Hepatocyte (in vitro differentiated cells): ENCODE measurements around the gene NYNRIN. TPM values are rescaled to one million over a fixed set of nuclear protein-coding genes. Genes with fewer than 3 reads are reported as not detected.

Experiments
- DNase-seq: peaks from one replicate; pipeline ENCODE4 v3.0.0-alpha.2; 2016; ENCODE audit warnings: low spot score
- H2AFZ ChIP-seq: fragments of 200-600 bp; sonication (generic); 2 replicates; pipeline ENCODE4 v1.6.0; 2016; ENCODE audit warnings: antibody characterized with exemption, mild to moderate bottlenecking
- H3K27ac ChIP-seq: fragments of 200-600 bp; sonication (generic); 2 replicates; pipeline ENCODE4 v1.5.1; 2016; ENCODE audit warnings: mild to moderate bottlenecking
- H3K27me3 ChIP-seq: fragments of 200-600 bp; sonication (generic); 2 replicates; pipeline ENCODE4 v1.6.1; 2016
- H3K36me3 ChIP-seq: fragments of 200-600 bp; sonication (generic); replicated peaks from 2 replicates; pipeline ENCODE4 v1.5.1; 2016; ENCODE audit warnings: low read depth; ENCODE audit not compliant: insufficient read depth
- H3K4me1 ChIP-seq: fragments of 200-600 bp; sonication (generic); 2 replicates; pipeline ENCODE4 v1.5.1; 2016; ENCODE audit warnings: mild to moderate bottlenecking, moderate library complexity; ENCODE audit not compliant: insufficient read depth
- H3K4me2 ChIP-seq: fragments of 200-600 bp; sonication (generic); 2 replicates; pipeline ENCODE4 v1.6.0; 2016
- H3K4me3 ChIP-seq: fragments of 200-600 bp; sonication (generic); 2 replicates; pipeline ENCODE4 v1.5.1; 2016; ENCODE audit warnings: mild to moderate bottlenecking
- H3K79me2 ChIP-seq: fragments of 200-600 bp; sonication (generic); 2 replicates; pipeline ENCODE4 v1.6.0; 2017; ENCODE audit warnings: mild to moderate bottlenecking
- H3K9me2 ChIP-seq: fragments of 200-600 bp; sonication (generic); replicated peaks from 2 replicates; pipeline ENCODE4 v1.6.0; 2017; ENCODE audit warnings: mild to moderate bottlenecking; ENCODE audit not compliant: insufficient read depth
- H3K9me3 ChIP-seq: fragments of 200-600 bp; sonication (generic); 2 replicates; pipeline ENCODE4 v1.5.1; 2016; ENCODE audit warnings: low read depth, mild to moderate bottlenecking
- H4K20me1 ChIP-seq: fragments of 200-600 bp; sonication (generic); 2 replicates; pipeline ENCODE4 v1.6.0; 2016; ENCODE audit warnings: mild to moderate bottlenecking; ENCODE audit not compliant: insufficient read depth, poor library complexity, severe bottlenecking
- CTCF ChIP-seq: fragments of 200-600 bp; sonication (generic); IDR thresholded peaks from 2 replicates; pipeline ENCODE4 v1.5.1; 2016; ENCODE audit warnings: antibody characterized with exemption, mild to moderate bottlenecking; ENCODE audit not compliant: poor library complexity
- EZH2 ChIP-seq: fragments of 200-600 bp; sonication (generic); IDR thresholded peaks from 2 replicates; pipeline ENCODE4 v1.6.1; 2016; ENCODE audit warnings: antibody characterized with exemption, mild to moderate bottlenecking, borderline replicate concordance
- EZH2phosphoT487 ChIP-seq: fragments of 200-600 bp; sonication (generic); IDR thresholded peaks from one replicate; pipeline ENCODE4 v1.6.1; 2018; ENCODE audit warnings: antibody characterized with exemption, mild to moderate bottlenecking, low read depth, moderate library complexity; ENCODE audit not compliant: unreplicated experiment, severe bottlenecking
- WGBS: methylation state at CpG from one replicate; pipeline ENCODE4 v1.1.6; 2016; ENCODE audit warnings: low lambda C conversion rate; ENCODE audit errors: missing lambda C conversion rate; 5-methylcytosine and 5-hydroxymethylcytosine counted together
- polyA plus RNA-seq: library from polyadenylated mRNA; unstranded; fragments of >200 nt; fragmentation: Nextera tagmentation; extraction: Ambion mirVana; gene quantifications from 2 replicates; pipeline ENCODE4 v1.2.1, GENCODE V29; 2016
- small RNA-seq: library from RNA; depleted of rRNA; stranded (forward); fragments of <200 nt; gene quantifications from one replicate; pipeline ENCODE3, GENCODE V24; 2014
- total RNA-seq: library from RNA; depleted of rRNA; stranded (reverse); fragments of >200 nt; gene quantifications from 2 replicates; pipeline ENCODE4 v1.2.3, GENCODE V29; 2014

NYNRIN gene
- total and polyA plus RNA-seq, 2 experiments from 2014 or later, result 34.5 to 56.5 TPM

GRCh38 chr14:24465805-24466204 lies 67.0 kb downstream of the NYNRIN start:
- no peaks in the 10 kb centered on the region for H4K20me1 ChIP-seq
- TF ChIP-seq CTCF (no peak), EZH2 (no peak), EZH2phosphoT487 (no peak)
- H2AFZ ChIP-seq, result no peak overlapping the region
- H3K4me2 ChIP-seq, result no peak overlapping the region
- no peaks in the 10 kb centered on the region for H3K36me3 ChIP-seq
- DNase-seq, result no peak
- no peaks in the 10 kb centered on the region for H3K79me2 ChIP-seq
- H3K4me1 ChIP-seq, result no peaks in the 10 kb centered on the region
- no peaks in the 10 kb centered on the region for H3K9me2 ChIP-seq
- no peaks in the 10 kb centered on the region for H3K27me3 ChIP-seq
- H3K4me3 ChIP-seq, result no peak overlapping the region
- no peaks in the 10 kb centered on the region for H3K9me3 ChIP-seq
- 94% methylated on average over 3 of the region's 3 CpGs for WGBS
- H3K27ac ChIP-seq, result no peak overlapping the region

Small RNA genes lying within 50 kb of the gene (small RNA-seq; reads per million reads assigned to genes)
- gene RF00026, result not detected

Other genes starting within 250 kb of the NYNRIN start
- gene IRF9, start 237.7 kb upstream of the NYNRIN start, total RNA-seq, result 33.7 and 42.7 TPM in 2 replicates
- 66.9 and 79.5 TPM in 2 replicates for gene IRF9, start 237.7 kb upstream of the NYNRIN start, polyA plus RNA-seq
- 28.5 and 44.8 TPM in 2 replicates for gene REC8, start 226.9 kb upstream of the NYNRIN start, total RNA-seq
- 170 and 193 TPM in 2 replicates for gene REC8, start 226.9 kb upstream of the NYNRIN start, polyA plus RNA-seq
- gene IPO4, start 210.2 kb upstream of the NYNRIN start, total RNA-seq, result 18.7 and 19.5 TPM in 2 replicates
- 19.0 and 26.4 TPM in 2 replicates for gene IPO4, start 210.2 kb upstream of the NYNRIN start, polyA plus RNA-seq
- 68.1 and 75.4 TPM in 2 replicates for gene TM9SF1, start 203.6 kb upstream of the NYNRIN start, total RNA-seq
- 84.0 and 86.1 TPM in 2 replicates for gene TM9SF1, start 203.6 kb upstream of the NYNRIN start, polyA plus RNA-seq
- 0.84 TPM in 1 of 2 replicates, not detected in the other for gene TSSK4, start 193.3 kb upstream of the NYNRIN start, total RNA-seq
- gene TSSK4, start 193.3 kb upstream of the NYNRIN start, polyA plus RNA-seq, result 0.74 and 1.4 TPM in 2 replicates
- gene CHMP4A, start 185.5 kb upstream of the NYNRIN start, total RNA-seq, result 25.6 and 40.8 TPM in 2 replicates
- gene CHMP4A, start 185.5 kb upstream of the NYNRIN start, polyA plus RNA-seq, result 73.6 and 106 TPM in 2 replicates
- 8.0 and 12.2 TPM in 2 replicates for gene MDP1, start 182.9 kb upstream of the NYNRIN start, total RNA-seq
- 16.1 and 20.9 TPM in 2 replicates for gene MDP1, start 182.9 kb upstream of the NYNRIN start, polyA plus RNA-seq
- 158 and 162 TPM in 2 replicates for gene NEDD8, start 166.6 kb upstream of the NYNRIN start, total RNA-seq
- 326 TPM in 2 replicates for gene NEDD8, start 166.6 kb upstream of the NYNRIN start, polyA plus RNA-seq
- 70.2 and 83.4 TPM in 2 replicates for gene GMPR2, start 166.1 kb upstream of the NYNRIN start, total RNA-seq
- gene GMPR2, start 166.1 kb upstream of the NYNRIN start, polyA plus RNA-seq, result 62.4 and 69.6 TPM in 2 replicates
- 34.0 and 36.5 TPM in 2 replicates for gene TINF2, start 156.4 kb upstream of the NYNRIN start, total RNA-seq
- 39.6 and 42.5 TPM in 2 replicates for gene TINF2, start 156.4 kb upstream of the NYNRIN start, polyA plus RNA-seq
- gene TGM1, start 135.8 kb upstream of the NYNRIN start, total RNA-seq, result 0.33 and 0.56 TPM in 2 replicates
- gene TGM1, start 135.8 kb upstream of the NYNRIN start, polyA plus RNA-seq, result 1.5 and 1.9 TPM in 2 replicates
- 13.0 and 18.2 TPM in 2 replicates for gene RABGGTA, start 127.4 kb upstream of the NYNRIN start, total RNA-seq
- 36.0 and 52.1 TPM in 2 replicates for gene RABGGTA, start 127.4 kb upstream of the NYNRIN start, polyA plus RNA-seq
- gene DHRS1, start 99.2 kb upstream of the NYNRIN start, total RNA-seq, result 23.0 and 29.9 TPM in 2 replicates
- gene DHRS1, start 99.2 kb upstream of the NYNRIN start, polyA plus RNA-seq, result 39.5 and 55.9 TPM in 2 replicates
- gene NOP9, start 99.2 kb upstream of the NYNRIN start, total RNA-seq, result 12.5 and 13.2 TPM in 2 replicates
- 2.4 and 3.7 TPM in 2 replicates for gene NOP9, start 99.2 kb upstream of the NYNRIN start, polyA plus RNA-seq
- gene CIDEB, start 91.0 kb upstream of the NYNRIN start, total RNA-seq, result 43.0 and 56.9 TPM in 2 replicates
- gene CIDEB, start 91.0 kb upstream of the NYNRIN start, polyA plus RNA-seq, result 46.3 and 59.9 TPM in 2 replicates
- 3.3 and 3.6 TPM in 2 replicates for gene LTB4R2, start 88.9 kb upstream of the NYNRIN start, total RNA-seq
- gene LTB4R2, start 88.9 kb upstream of the NYNRIN start, polyA plus RNA-seq, result 0.56 and 0.92 TPM in 2 replicates
- gene LTB4R, start 87.5 kb upstream of the NYNRIN start, total RNA-seq, result 4.2 and 5.1 TPM in 2 replicates
- 3.6 and 6.2 TPM in 2 replicates for gene LTB4R, start 87.5 kb upstream of the NYNRIN start, polyA plus RNA-seq
- 0.63 and 1.4 TPM in 2 replicates for gene ADCY4, start 63.9 kb upstream of the NYNRIN start, total RNA-seq
- gene ADCY4, start 63.9 kb upstream of the NYNRIN start, polyA plus RNA-seq, result 1.3 and 4.1 TPM in 2 replicates
- gene RIPK3, start 59.0 kb upstream of the NYNRIN start, total RNA-seq, result 4.8 and 9.1 TPM in 2 replicates
- 7.0 and 7.4 TPM in 2 replicates for gene RIPK3, start 59.0 kb upstream of the NYNRIN start, polyA plus RNA-seq
- gene NFATC4, start 30.8 kb upstream of the NYNRIN start, total RNA-seq, result 37.8 and 45.0 TPM in 2 replicates
- gene NFATC4, start 30.8 kb upstream of the NYNRIN start, polyA plus RNA-seq, result 68.8 and 84.5 TPM in 2 replicates
- 2.2 and 2.8 TPM in 2 replicates for gene CBLN3, start 30.7 kb downstream of the NYNRIN start, total RNA-seq
- 0.99 and 2.4 TPM in 2 replicates for gene CBLN3, start 30.7 kb downstream of the NYNRIN start, polyA plus RNA-seq
- 67.1 and 90.5 TPM in 2 replicates for gene KHNYN, start 31.0 kb downstream of the NYNRIN start, total RNA-seq
- gene KHNYN, start 31.0 kb downstream of the NYNRIN start, polyA plus RNA-seq, result 36.4 and 39.6 TPM in 2 replicates
- gene SDR39U1, start 43.8 kb downstream of the NYNRIN start, total RNA-seq, result 24.4 and 34.1 TPM in 2 replicates
- 99.7 and 102 TPM in 2 replicates for gene SDR39U1, start 43.8 kb downstream of the NYNRIN start, polyA plus RNA-seq
- not detected in 2 replicates for gene CMA1, start 109.3 kb downstream of the NYNRIN start, total RNA-seq
- gene CMA1, start 109.3 kb downstream of the NYNRIN start, polyA plus RNA-seq, result not detected in 2 replicates
- gene CTSG, start 177.2 kb downstream of the NYNRIN start, total RNA-seq, result not detected in 2 replicates
- not detected in 2 replicates for gene CTSG, start 177.2 kb downstream of the NYNRIN start, polyA plus RNA-seq
- gene GZMH, start 210.7 kb downstream of the NYNRIN start, total RNA-seq, result not detected in 2 replicates
- not detected in 2 replicates for gene GZMH, start 210.7 kb downstream of the NYNRIN start, polyA plus RNA-seq
- gene GZMB, start 235.2 kb downstream of the NYNRIN start, total RNA-seq, result not detected in 2 replicates
- not detected in 2 replicates for gene GZMB, start 235.2 kb downstream of the NYNRIN start, polyA plus RNA-seq